GM19240 (cell line): ENCODE data around the gene RAPGEF3.

Source experiments
- DNase-seq: peaks from one replicate; pipeline ENCODE4 v3.0.0; 2011; ENCODE audit warnings: low spot score; ENCODE audit not compliant: insufficient read length

Gene RAPGEF3

DNA sequence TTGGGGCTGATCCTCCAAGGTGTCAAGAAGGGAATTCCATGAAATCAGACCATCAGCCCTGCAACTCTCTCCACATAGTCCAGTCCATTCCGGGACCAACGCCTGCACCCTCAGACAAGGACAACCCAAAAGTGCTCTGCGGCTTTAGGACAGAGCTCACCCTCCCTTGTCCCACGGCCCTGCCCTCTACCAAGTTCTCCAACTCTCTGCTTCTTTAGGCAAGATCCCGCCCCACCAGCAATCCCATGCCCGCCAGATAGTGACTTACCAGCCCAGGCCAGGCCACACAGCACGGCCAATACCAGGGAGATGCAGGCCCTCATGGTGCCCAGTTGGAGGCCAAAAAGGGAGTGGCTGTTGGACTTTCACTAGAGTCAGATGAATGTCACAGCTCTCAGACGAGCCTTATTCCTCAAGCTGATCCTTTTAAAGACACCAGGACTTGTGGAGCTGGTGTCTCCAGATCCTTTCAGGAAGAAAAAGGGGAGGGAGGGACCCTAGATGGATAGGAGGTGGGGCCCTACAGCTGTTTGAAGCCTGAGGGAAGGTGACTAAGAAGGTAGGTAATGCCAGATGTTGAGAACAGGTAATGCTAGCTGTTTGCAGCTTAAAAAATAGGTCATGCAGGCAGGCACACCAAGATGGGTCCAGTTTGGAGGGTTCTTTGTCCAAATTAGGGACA is 33.4 kb downstream of the RAPGEF3 start, which contains the start of gene ENDOU:
ENDOU (minus strand) TSS at position 400 of the 682 bp plus-strand sequence; CDS start at position 323, 77 bp downstream.
- DNase-seq = no peak

DNA sequence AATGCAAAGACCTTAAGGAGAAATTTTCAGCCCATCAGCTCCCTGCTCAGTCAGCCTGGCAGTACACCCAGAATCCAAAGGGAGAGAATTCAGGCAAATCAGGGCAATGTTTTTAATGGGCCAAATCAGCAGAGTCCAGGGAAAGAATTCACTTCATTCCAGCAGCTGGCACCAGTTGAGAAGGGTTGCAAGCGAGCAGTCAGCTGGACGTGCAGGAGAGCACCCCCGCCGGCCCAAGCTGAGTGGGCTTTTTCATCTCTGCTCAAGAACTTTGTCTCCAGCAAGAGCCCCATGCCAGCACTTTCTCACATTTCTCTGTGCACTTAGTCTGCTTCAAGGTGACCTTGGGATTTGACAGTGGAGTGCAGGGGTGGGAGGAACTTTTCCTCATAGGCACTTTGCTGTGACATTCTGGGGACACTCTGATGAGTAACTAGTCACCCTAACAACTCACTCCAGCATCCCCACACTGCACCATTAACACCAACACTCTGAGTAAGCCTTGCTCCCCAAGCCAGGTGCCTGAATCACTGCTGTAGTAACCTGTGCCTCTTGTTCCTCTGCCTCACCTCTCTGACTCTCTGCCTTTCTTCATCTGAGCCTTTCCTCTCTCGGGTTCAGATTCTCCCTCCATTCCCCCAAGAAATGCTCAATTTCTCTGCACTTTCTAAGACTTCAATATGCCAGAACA is 35.6 kb downstream of the RAPGEF3 start:
- DNase-seq = no peak

DNA sequence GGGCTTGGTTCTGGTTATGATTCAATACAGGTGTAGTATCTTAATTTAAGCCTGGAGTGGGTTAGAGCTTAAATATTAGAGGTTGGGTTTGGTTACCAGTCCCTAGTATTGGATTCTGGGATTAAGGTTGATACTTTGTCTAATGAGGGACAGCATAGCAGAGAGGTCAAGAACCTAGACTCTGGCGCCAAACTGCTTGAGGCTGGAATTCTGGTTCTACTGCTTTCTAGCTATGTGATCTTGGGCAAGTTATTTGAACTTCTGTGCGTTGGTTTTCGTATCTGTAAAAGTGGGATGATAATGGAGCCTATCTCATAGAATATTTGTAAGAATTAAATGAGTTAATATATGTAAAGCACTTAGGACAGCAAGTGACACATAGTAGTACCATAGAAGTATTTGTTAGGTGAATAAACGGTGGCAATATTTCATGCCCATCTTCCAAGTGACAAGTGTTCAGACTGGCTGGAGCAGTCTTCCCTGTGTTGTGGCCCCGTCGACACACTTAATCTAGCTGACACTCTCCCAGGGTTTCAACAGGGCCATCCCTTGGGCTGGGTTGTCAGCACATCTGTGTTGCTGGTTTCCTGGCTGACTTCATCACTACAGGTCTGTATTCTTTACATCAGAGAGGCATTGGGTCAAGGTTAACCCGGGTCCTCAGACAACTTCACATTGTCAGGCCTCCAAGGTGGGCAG is 36.4 kb downstream of the RAPGEF3 start:
- no peak for DNase-seq

DNA sequence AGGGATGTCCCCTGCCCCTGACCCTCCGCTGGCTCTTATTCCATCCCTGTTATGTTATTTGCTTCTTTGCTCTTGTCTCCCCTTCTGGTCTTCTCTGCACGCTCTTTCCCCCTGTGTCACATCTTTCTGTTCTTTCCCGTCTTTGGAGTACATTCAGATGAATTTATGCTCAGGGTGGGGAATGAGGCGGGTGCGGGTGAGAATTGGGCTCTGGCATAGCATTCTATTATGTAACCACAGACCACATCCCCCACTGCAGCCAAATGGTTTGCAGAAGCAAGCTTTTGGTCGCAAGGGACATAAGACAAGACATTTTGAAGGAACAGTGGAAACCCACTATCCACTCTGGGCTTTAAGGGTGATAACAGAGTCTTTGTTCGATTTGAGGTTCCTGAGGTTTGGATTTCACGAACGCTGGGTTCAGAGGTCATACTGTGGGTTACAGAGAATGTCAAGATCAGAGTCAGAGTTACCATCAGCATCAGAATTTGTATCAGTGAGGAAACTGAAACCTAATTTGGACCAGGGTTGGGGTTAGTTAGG is 37.2 kb downstream of the RAPGEF3 start:
- DNase-seq = no peak

DNA sequence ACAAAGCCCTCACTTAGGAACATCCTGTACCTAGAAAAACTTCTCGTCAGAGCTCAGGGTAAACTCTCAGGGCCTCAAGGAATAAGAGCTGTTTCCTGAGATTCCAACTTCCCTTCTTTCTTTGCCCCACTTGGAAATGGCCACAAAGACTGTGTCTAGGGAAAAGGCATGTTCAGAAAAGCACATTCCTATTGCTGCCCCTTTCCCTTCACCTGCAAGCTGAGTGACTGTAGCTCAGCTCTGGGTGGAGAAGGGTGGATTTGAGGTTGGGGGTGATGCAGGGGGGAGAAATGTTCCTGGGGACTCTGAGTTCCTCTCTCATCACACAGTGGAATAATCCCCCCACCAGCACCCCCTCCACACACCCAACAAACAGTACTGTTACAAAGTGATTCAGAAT is 40.1 kb downstream of the RAPGEF3 start:
- no peak for DNase-seq

DNA sequence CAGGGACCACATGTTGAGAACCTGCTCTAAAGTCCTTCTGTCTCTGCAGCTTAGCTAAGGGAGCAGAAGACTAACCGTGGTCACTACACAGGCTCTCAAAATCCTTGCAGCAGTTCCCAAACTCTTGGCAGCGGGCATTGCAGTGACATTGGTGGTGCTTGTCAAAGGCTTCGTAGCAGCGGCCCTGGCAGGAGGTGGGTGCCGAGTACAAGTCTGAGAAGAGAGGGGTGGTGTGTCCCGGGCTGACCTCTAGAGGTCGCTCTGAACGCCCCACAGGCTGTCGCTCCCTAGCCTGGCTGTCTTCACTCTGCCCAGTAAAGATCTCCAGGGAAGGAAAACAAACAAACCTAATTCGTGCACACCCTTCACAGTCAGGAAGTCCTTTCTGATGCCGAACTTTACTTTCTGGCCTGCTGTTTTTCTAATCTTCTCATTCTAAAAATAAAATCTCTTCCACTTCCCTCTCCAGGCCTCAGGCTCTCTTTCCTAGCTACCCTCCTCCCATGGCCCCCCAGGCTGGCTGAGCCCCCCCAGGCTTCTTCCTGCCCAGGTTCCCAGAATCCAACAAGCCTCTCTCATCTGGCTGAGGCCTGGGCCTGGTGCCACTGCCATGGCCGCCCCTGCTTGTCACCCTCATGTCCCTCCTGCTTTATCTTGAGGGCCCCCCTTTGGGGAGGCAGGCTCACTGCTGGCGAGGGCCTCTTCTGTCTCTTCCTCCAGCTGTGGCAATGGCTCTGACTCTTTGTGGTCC is 41.1 kb downstream of the RAPGEF3 start:
- DNase-seq = no peak

DNA sequence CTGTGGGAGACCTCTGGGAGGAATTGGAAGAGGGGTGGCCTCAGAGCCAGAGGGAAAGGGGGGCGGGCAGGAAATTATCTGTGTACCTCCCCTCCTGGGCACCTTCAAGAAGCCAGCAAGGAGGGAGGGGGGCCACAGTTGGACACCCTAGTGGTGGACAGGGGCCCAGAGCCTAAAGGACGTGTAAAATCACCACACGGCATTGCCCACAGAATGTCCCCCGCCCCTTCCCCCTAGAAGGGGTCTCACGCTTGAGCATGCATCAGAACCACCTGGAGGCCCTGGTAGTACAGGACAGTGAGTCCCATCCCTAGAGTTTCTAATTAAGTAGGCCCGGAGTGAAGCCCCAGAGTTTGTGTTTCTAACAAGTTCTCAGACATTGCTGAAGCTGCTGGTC is 41.6 kb downstream of the RAPGEF3 start:
- DNase-seq = no peak

DNA sequence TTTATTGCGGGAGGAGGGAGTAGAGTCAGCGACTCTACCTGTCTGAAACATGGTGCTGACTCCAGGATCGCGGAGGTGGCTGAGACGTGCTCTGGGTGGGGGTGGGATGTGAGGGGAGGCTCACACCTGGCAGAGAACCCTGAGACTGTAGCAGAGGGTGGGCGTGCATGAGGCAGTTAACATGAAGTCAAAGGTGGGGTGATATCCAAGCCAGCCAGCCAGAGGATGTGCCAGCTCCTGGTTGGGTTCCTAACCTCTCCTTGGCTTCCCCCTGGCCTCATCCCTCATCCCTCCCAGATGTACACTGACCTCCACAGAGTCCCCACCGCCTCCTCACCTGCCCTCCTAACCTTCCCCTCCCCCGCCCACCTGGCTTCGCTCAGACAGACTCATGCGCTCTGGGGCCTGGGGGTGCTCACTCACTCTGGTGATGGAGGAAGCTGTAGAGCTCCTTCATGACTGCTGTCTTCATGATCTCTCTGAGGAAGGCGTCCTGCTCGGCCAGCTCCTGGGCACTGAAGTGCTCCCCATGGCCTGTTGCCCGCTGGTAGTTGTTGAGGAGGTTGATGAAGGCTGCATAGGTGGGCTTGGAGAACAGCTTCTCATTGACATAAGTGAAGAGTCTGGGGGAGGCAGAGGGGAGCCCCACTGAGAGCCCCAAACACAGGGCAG is 42.7 kb downstream of the RAPGEF3 start:
- no peak for DNase-seq

DNA sequence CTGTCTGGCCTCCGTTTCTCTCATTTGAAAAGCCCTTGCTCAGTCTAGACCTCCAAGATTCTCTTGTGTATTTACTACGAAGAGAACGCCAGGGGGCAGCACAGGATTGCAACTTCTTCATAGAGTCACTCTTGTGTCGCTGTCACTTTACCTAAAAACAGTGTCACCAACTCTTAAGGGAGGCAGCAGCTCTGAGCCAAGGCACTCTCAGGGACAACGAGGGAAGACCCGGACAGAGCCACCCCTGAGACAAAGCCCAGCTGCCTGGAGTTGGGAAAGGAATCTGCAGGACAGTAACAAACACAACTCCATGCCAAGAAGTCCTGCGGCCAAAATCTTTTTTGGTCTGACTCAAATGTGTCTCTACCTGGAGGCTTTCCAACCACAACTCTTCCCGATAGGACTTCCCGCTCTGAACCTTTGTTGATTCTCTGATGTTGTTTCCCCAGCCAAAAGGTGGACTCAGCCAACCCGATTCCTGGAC is 43.2 kb downstream of the RAPGEF3 start:
- no peak for DNase-seq

DNA sequence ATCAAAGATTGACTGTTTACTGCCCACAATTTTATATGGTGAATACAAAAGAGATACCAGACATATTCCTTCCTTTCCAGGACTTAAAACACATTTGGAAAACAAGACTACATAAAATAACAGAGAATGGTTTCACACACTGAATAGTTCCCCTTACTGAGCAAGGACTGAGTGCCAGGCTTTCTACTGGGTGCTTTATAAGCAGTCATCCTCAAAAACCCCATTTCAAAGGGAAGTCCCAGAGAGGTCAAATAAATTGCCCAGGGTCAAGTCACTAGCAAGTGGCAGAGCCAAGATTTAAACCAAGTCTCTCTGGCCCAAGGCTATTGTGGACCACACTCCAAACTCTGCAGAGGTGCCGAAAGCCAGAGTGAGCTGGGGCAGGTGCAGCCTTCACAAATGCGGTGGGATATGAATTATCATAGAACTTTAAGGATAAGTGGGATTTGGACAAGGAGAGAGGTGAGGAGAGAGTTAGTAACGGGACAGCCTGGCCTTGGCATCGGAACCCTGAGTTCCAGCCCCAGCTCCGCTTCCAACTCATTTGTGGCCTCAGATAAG is 43.8 kb downstream of the RAPGEF3 start:
- no peak for DNase-seq

DNA sequence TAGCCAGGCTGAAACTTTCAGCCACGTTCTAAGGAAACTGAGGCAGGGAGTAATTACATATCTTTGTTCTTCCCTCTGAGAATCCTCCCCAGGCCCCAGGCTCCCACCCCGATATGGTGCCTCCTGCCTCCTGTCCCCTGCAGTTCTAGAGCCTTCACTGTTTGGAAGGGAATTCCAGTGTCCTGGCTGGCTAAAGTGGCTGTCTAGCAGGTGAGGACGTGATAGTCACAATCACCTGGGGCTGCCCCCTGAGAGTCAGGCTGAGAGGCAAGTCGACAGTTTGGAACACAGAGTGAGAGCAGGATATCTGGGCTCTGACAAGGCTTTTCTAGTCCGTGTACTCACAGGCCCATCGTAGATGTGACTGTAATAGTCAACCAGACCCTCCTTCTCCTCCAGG is 46.5 kb downstream of the RAPGEF3 start:
- no peak for DNase-seq

DNA sequence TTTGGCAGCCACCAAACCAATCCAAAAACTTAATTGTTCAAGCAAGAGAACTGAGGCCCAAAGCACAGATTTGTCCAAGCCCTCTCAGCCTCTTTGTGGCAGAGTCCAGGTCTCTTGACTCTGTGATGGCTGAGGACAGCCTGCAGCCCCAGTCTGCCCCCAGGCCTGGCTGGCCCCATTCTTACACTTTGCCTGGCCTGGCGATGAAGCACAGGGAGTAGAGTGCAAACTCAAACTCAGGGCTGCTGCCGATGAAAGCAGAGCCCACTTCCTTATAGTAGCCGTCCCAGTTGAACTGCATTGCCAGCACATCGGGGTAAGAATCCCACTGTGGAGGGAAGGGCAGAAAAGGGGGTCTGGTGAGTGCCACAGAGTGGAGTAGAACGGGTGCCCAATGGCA is 47.2 kb downstream of the RAPGEF3 start:
- DNase-seq = no peak

DNA sequence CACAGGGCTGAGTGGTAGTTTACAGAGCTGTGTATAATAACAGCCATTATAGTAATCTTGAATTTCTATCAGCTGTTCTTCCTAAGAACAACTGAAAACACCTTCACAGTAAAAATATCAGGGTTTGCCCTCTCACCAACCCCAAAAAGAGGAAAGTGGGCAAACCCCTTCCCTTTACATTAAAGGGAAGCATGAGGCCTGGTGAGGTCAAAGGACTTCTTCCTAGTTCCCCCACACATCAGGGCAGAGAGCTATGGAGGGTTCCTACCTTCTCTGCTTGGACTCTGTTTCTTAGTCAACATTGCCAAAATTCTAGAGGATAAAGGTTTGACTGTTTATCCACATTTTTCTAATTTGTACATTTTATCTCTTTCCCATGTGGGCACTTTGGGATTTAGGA is 48.4 kb downstream of the RAPGEF3 start:
- no peak for DNase-seq

DNA sequence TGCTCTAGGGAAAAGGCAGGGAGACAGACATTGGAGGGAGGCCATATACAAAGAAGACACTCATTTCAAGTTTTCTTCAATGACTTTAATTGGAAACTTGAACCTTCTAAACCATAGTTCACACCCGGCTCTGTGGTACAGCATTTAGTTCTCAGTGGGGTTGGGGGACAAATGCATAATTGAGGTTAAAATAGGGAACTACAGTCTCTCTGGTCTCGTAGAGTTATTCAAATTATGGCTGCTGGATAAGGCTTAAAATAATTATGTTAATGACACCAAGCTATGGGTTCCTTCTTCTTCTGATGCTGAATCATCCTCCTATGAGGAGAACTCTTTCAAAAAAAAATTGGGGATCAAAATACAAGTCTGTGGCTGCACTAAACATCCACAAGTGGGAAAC is 49.0 kb downstream of the RAPGEF3 start:
- no peak for DNase-seq

DNA sequence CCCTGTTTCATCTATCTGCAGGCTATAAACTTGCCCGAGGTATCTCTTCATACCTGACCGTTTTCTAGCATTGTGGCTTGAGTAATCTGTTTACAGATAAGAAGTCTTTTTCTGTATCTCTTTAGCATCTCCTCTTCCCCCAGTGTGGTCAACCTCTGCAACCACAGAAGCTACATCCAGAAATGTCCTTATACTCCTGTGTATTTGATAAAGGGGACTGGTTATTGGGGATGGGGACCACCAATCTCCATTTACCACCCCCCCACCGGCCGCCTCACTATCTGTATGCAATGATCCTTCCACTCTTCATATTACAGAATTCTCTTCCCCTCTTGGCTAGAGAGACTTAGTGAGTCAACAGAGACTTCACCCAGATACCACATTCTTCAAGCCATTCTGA is 49.4 kb downstream of the RAPGEF3 start:
- DNase-seq = no peak

DNA sequence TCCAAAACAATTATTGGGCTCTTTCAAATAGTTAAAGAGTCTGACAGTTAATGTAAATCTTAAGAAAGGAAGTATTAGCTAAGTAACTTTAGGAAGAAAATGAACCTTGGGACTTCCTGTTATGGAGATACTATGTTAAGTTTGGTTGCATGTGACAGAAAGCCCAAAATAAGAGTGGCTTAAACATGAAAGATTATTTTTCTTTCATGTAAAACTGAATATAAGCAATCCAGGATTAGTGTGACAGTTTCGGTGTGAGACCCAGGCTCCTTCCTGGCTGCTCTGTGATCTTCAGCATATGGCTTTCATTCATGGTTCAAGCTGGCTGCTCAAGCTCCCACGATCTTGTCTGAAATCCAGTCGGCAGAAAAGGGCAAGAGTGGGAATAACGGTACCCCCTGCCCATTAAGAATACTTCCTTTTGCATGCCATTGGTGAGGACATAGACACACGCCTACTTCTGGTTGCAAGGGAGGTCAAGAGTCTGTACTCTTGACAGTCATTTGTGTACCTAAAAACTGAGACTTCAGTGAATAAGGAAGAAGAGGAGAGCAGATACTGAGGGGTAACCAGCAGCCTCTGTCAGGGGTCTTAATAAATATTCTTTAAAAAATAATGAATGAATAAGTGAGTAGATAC is 50.7 kb downstream of the RAPGEF3 start:
- no peak for DNase-seq

DNA sequence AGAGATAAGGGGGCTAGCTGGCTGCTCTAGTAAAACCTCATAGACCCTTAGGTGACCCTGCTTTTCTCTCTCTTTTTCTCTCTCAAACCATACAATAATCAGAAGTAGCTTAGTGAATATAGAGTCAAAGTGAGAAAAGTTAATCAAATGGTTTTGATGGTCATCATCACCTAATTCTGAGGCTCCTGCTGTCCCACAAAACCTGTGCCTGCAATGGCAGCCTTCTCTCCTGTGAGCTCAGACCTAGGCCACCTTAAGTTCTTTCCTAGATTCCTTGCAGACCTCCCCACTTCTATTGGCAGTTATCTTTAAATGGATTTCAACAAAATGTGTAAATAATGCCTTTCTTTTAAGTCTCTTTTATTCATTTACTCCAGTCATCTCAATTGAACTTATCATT is 51.3 kb downstream of the RAPGEF3 start:
- no peak for DNase-seq

DNA sequence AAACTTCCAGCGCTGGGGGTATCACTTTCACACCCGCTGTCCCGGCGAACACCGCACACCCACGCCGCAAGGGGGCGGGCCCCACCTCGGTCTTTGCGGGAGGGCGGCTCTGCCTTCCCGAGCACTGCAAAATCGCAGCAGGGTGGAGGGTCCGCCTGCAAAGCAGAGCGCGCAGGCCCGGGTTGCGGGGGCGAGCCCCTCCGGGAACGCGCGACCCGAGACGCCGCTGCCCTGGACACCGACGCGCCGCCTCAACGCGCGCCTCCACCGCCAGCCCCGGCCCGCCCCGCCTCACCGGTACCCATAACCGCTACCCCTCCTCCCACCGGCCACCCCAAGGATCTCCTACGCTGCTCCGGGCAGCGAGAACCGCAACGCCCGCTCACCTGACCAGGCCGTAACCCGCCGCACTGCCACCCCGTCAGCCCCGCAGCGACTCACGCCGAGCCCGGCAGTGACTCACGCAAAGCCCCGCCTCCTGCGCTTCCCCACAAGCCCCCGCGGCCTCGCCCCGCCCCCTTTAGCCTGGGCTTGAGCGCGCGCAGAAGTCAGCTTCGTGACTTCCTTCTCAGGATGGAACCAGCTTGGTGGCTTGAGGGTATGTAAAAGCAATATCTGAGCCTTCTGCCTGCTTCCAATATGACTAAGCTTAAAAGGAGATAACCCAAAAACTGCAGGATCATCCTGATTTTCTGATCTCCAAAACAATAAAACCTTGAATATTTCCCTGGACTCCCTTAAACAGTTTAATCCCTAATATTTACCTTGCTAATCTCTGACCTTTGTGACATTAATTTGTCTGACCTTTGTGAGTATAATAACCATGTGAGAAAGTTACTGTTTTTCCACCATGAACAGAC is 52.9 kb downstream of the RAPGEF3 start, which contains the start of gene RPAP3:
RPAP3 (minus strand) TSS at position 465 of the 860 bp plus-strand sequence. CDS start 3,190 bp downstream, outside the sequence.
- DNase-seq = peak; percentile 69

DNA sequence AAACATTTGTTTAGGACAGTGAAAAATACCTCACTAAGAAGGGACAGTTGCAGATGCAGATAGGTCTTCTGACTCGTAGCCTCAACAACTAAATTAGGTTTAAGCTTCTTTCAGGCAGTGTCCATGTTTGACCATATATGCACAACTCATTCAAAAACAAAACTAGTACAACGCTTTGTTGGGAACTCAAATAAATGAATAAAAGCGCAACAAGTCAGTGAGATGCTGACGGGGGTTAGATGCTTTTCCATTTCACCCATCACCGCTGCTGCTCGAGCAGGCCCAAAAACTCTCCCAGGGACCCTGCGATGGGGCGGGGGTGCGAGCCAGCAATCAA is 53.5 kb downstream of the RAPGEF3 start:
- no peak for DNase-seq
